HCT116 (cell line): Measurements from ENCODE around the gene FBXL14. TPM values are rescaled to one million over a fixed set of nuclear protein-coding genes. Genes with fewer than 3 reads are reported as not detected.
A peak's percentile ranks its signal among the peaks of the same experiment; 100 is the strongest.

Experiments
- ATAC-seq: fragments of 200-7000 bp; cut with Tn5 transposase; 2 replicates; pipeline ENCODE4 v1.9.1; 2020; ENCODE audit warnings: mild to moderate bottlenecking, moderate library complexity
- BruUV-seq: library from RNA; stranded (reverse); fragments of 400-500 nt; replicated peaks from 2 replicates; lab custom pipeline; 2021; lab: Mats Ljungman, UMichigan
- CTCF ChIA-PET: fragments of 300-600 bp; sonication (Branson Sonifier 250); formaldehyde crosslinking; loops from one replicate; lab custom pipeline; 2021; ENCODE audit warnings: antibody characterized with exemption; lab: Charles Lee
- POLR2A ChIA-PET: fragments of 300-600, 350-600 bp; sonication (Branson Sonifier 250); formaldehyde crosslinking; loops from one replicate; lab custom pipeline; 2021; ENCODE audit warnings: antibody characterized with exemption; lab: Charles Lee
- RAD21 ChIA-PET, 2 experiments: fragments of 300-600 bp; sonication (Branson Sonifier 250); formaldehyde crosslinking; loops; one replicate each; lab custom pipeline; 2023; ENCODE audit warnings: low total read pairs in 2 of 2; ENCODE audit not compliant: uncharacterized antibody in 2 of 2, unreplicated experiment in 2 of 2, low non-redundant PET in 1 of 2; lab: Charles Lee
- DNase-seq: peaks from one replicate; pipeline ENCODE4 v3.0.0-alpha.2; 2010; ENCODE audit warnings: low read depth, low spot score
- H2AFZ ChIP-seq: fragments of 200-600 bp; shearing (Covaris generic), sonication (generic); 2 replicates; pipeline ENCODE4 v1.6.1; 2017; ENCODE audit warnings: low read depth, mixed run types, mixed read lengths, antibody characterized with exemption, low read length; ENCODE audit not compliant: poor library complexity, severe bottlenecking
- H3K27ac ChIP-seq: 2 replicates; pipeline ENCODE4 v1.5.1; 2012; ENCODE audit warnings: low read depth, low read length
- H3K27me3 ChIP-seq: fragments of 200-600 bp; sonication (generic); 2 replicates; pipeline ENCODE4 v1.6.1; 2016; ENCODE audit warnings: mixed run types, low read length, mixed read lengths; ENCODE audit not compliant: insufficient read depth
- H3K36me3 ChIP-seq, 2 experiments: fragments of 200-500 bp in 1 of 2; fragments of 200-600 bp in 1 of 2; sonication (Bioruptor generic) in 1 of 2; sonication (generic) in 1 of 2; 2 replicates each; pipeline versions ENCODE4 v1.5.1 to v1.6.1; 2014 to 2016; ENCODE audit warnings: low read length in 2 of 2, inconsistent platforms in 1 of 2, mixed read lengths in 1 of 2, mixed run types in 1 of 2; ENCODE audit not compliant: insufficient read depth in 2 of 2, control insufficient read depth in 1 of 2
- H3K4me1 ChIP-seq, 2 experiments: fragments of 200-600 bp in 1 of 2; sonication (generic) in 1 of 2; 2 replicates each; pipeline versions ENCODE4 v1.5.1 to v1.6.1; 2012 to 2017; ENCODE audit warnings: low read length in 2 of 2, inconsistent platforms in 1 of 2, mild to moderate bottlenecking in 1 of 2, mixed read lengths in 1 of 2, mixed run types in 1 of 2, moderate library complexity in 1 of 2; ENCODE audit not compliant: insufficient read depth in 2 of 2, control insufficient read depth in 1 of 2
- H3K4me2 ChIP-seq: fragments of 200-600 bp; sonication (generic); 2 replicates; pipeline ENCODE4 v1.6.1; 2017; ENCODE audit warnings: mixed run types, low read length, mixed read lengths
- H3K4me3 ChIP-seq, 2 experiments: fragments of 200-600 bp in 1 of 2; sonication (generic) in 1 of 2; replicated peaks in 1 of 2; 2 replicates each; pipeline ENCODE4 v1.5.1; 2011 to 2016; ENCODE audit warnings: low read length in 2 of 2, control low read depth in 1 of 2, low read depth in 1 of 2, mild to moderate bottlenecking in 1 of 2, mixed read lengths in 1 of 2, mixed run types in 1 of 2
- H3K79me2 ChIP-seq: fragments of 200-600 bp; sonication (generic); 2 replicates; pipeline ENCODE4 v1.6.1; 2017; ENCODE audit warnings: mild to moderate bottlenecking, mixed run types, low read length, moderate library complexity, mixed read lengths; ENCODE audit not compliant: insufficient read depth
- H3K9ac ChIP-seq: fragments of 200-600 bp; sonication (generic); 2 replicates; pipeline ENCODE4 v1.6.1; 2016; ENCODE audit warnings: low read length, mixed read lengths
- H3K9me2 ChIP-seq: fragments of 200-600 bp; sonication (generic), shearing (Covaris generic); 2 replicates; pipeline ENCODE4 v1.6.1; 2017; ENCODE audit warnings: mixed run types, mild to moderate bottlenecking, moderate library complexity; ENCODE audit not compliant: insufficient read depth
- H3K9me3 ChIP-seq, 2 experiments: fragments of 200-500 bp in 1 of 2; fragments of 200-600 bp in 1 of 2; sonication (Bioruptor generic) in 1 of 2; sonication (generic) in 1 of 2; 2 replicates each; pipeline ENCODE4 v1.6.1; 2014 to 2017; ENCODE audit warnings: low read length in 2 of 2, mixed read lengths in 2 of 2, inconsistent platforms in 1 of 2, low read depth in 1 of 2, mild to moderate bottlenecking in 1 of 2, mixed run types in 1 of 2, moderate library complexity in 1 of 2; ENCODE audit not compliant: control insufficient read depth in 1 of 2, insufficient read depth in 1 of 2
- H4K20me1 ChIP-seq: fragments of 200-600 bp; sonication (generic), shearing (Covaris generic); 2 replicates; pipeline ENCODE4 v1.6.1; 2017; ENCODE audit warnings: mixed run types, mild to moderate bottlenecking, moderate library complexity; ENCODE audit not compliant: insufficient read depth
- SP1 ChIP-seq: IDR thresholded peaks from 2 replicates; pipeline ENCODE4 v1.6.1; 2012; ENCODE audit warnings: low read depth
- intact Hi-C: fragments of 100-400 bp; cut with micrococcal nuclease; formaldehyde crosslinking; loops from 2 replicates; pipeline ENCODE4 v1.10.0; 2022
- total RNA-seq: library from RNA; stranded (reverse); gene quantifications from one replicate; pipeline ENCODE4 v1.2.1, GENCODE V29; 2021; ENCODE audit not compliant: unreplicated experiment
- TF ChIP-seq, protein P1 (sequence below), 3 experiments: fragments of 200-600 bp in 1 of 3; sonication (generic) in 1 of 3; IDR thresholded peaks in 2 of 3; conservative IDR thresholded peaks in 1 of 3; 2 replicates each; pipeline ENCODE4 v1.5.1; 2012 to 2017; ENCODE audit warnings: low read depth in 2 of 3, low read length in 2 of 3, antibody characterized with exemption in 1 of 3, borderline replicate concordance in 1 of 3, control low read depth in 1 of 3, mild to moderate bottlenecking in 1 of 3, mixed read lengths in 1 of 3, mixed run types in 1 of 3, moderate library complexity in 1 of 3; ENCODE audit not compliant: insufficient read depth in 1 of 3

The FBXL14 gene
- total RNA-seq, 1 experiment from 2014 or later = 19.0 TPM

DNA sequence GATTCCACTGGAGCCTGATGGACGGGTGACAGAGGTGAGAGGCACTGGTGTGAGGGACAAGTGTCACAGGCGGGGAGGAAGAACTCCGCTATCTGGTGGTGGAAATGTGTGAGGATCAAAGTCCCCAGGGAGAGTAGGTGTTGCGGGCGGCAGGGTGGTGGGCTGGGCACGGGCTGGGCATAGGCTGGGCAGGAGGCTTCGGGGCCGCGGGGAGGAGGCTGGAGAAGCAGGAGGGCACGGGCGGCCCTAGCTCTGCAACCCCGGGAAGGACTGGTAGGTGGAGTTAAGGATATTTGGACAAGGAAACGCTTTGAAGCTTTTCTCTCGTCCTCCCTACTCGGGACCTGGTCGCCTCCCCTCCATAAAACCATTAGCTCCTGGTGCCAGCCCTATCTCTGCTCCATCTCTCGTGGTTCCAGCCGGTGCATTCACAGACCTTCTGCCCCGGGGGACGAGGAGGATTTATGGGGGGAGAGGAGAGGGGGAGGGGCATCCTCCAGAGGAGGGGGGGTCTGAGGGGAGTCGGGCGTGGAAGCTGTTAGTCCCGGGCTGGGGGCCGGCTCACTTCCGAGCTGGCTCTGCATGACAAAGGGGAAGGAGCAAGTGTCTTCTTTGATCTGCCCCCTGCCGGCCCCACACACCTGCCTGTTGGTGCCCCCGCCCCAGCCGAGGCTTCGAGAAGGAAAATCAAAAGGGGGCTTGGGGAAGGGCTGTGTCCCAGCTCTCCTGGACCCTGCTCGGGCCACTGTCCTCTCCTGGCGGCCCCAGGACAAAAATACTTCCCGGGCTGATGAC, 35.2 kb upstream of the FBXL14 start:
- H3K9me2 ChIP-seq = no peaks in the 10 kb centered on the region
- peaks cover 3 to 16% of the 10 kb centered on the region in 2 experiments; a peak in 3 of 4 replicates for H3K4me1 ChIP-seq
- peak overlapping the region; percentile 43 to 59 for H3K4me3 ChIP-seq
- peak overlapping the region; percentile 96 for H3K4me2 ChIP-seq
- H3K27me3 ChIP-seq = 0 out of 2 replicates have a peak, but pooled peaks cover 6% of the 10 kb centered on the region
- H3K36me3 ChIP-seq = no peaks in the 10 kb centered on the region
- BruUV-seq = no TSS peak
- H2AFZ ChIP-seq = peak overlapping the region; percentile 49
- no peak for DNase-seq
- peak; percentile 24 for ATAC-seq
- intact Hi-C loops = loop anchor here (1.0 to 10.0 kb wide), 2 partner anchors 311 to 955 kb away; no protein-coding TSS in a partner anchor
- ChIA-PET CTCF (interaction anchor here (0.9 to 2.3 kb wide), 2 partner anchors 24 to 511 kb away, joined by 4 to 14 read pairs; no protein-coding TSS in a partner anchor), POLR2A (no interaction called here), RAD21 (no interaction called here)
- no peaks in the 10 kb centered on the region for H3K79me2 ChIP-seq
- H3K9me3 ChIP-seq = no peaks in the 10 kb centered on the region
- H4K20me1 ChIP-seq = no peaks in the 10 kb centered on the region
- peak overlapping the region; percentile 35; the same call in 1 of the 2 replicates for H3K9ac ChIP-seq
- TF ChIP-seq, protein P1, sequence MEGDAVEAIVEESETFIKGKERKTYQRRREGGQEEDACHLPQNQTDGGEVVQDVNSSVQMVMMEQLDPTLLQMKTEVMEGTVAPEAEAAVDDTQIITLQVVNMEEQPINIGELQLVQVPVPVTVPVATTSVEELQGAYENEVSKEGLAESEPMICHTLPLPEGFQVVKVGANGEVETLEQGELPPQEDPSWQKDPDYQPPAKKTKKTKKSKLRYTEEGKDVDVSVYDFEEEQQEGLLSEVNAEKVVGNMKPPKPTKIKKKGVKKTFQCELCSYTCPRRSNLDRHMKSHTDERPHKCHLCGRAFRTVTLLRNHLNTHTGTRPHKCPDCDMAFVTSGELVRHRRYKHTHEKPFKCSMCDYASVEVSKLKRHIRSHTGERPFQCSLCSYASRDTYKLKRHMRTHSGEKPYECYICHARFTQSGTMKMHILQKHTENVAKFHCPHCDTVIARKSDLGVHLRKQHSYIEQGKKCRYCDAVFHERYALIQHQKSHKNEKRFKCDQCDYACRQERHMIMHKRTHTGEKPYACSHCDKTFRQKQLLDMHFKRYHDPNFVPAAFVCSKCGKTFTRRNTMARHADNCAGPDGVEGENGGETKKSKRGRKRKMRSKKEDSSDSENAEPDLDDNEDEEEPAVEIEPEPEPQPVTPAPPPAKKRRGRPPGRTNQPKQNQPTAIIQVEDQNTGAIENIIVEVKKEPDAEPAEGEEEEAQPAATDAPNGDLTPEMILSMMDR (IDR thresholded peaks at IDR 0.05 in 2 of 3, conservative IDR thresholded peaks at IDR 0.05 in 1 of 3; ENCODE audit: borderline replicate concordance in 1 of 3, insufficient read depth in 1 of 3, low read depth in 2 of 3, low read length in 2 of 3) = peak in 2 of 3 experiments; percentile 23 to 36; a peak in 2 of 6 replicates
- no peak for TF ChIP-seq SP1
- TF ChIP-seq, all 23 proteins: peak for 1
- no peak overlapping the region; the same call in 1 of the 2 replicates for H3K27ac ChIP-seq
